ENCODE data around the gene HSD17B7. TPM values are rescaled to one million over a fixed set of nuclear protein-coding genes. Genes with fewer than 3 reads are reported as not detected.

The HSD17B7 gene
- total RNA-seq, 5 donors from 2014 or later (not counting 1 experiment from before 2014, with no cell fraction given), result 22.0 to 29.6 (median 26.8) TPM

DNA sequence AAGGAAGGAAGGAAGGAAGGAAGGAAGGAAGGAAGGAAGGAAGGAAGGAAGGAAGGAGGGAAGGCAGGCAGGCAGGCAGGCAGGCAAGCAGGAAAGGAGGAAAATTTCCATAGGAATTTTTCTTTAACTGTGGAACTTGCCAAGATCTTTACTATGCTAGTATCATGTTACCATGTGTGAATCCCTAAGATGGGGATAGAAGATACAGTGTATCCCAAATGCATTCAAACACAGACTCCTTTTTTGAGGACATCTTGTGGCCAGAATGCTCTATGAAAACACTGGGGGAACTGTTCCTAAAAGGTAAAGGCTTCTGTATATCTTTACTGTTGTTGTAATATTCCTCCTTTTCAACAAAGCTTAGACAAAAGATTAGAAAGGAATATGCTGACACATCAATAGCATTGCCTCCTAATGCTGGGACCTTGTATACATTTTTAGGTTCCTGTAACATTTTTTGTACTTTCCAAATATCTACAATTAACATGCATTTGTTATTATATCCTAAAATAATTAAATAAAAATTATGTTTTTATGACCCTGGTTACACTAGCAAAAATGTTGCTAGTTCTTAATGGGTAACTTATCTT, 49.8 kb downstream of the HSD17B7 start:
- H3K27ac ChIP-seq (ENCODE audit: low read length), result no peak overlapping the region
- peaks cover 8% of the 10 kb centered on the region for H3K36me3 Mint-ChIP-seq
- H3K9me3 ChIP-seq, result no peaks in the 10 kb centered on the region
- DNase-seq (no peak), ATAC-seq (replicated peaks in 1 of 4) (no peak)
- H3K9me3 Mint-ChIP-seq, result peaks cover 0 to 19% (median 16%) of the 10 kb centered on the region in 3 donors
- H3K4me1 ChIP-seq (ENCODE audit: control insufficient read depth in 1 of 2, extremely low read depth in 1 of 2, insufficient read depth in 2 of 2, low read length in 2 of 2), result no peaks in the 10 kb centered on the region
- H3K27me3 ChIP-seq (replicated peaks in 1 of 2; ENCODE audit: control insufficient read depth in 2 of 2, extremely low read depth in 1 of 2, insufficient read depth in 2 of 2, low read length in 1 of 2), result no peaks in the 10 kb centered on the region
- POLR2A ChIA-PET, result interaction anchor here in 1 of 2 donors (0.7 kb wide), 1 partner anchor 14 kb away, joined by 6 read pairs; no protein-coding TSS in a partner anchor
- CTCF ChIA-PET, result interaction anchor here in 1 of 2 donors (0.6 kb wide), 1 partner anchor 359 kb away, joined by 3 read pairs; no protein-coding TSS in a partner anchor
- H3K4me3 ChIP-seq (ENCODE audit: control insufficient read depth in 1 of 2, extremely low read depth in 1 of 2, low read length in 1 of 2), result no peak overlapping the region
- H3K27ac Mint-ChIP-seq, result no peak overlapping the region
- no peaks in the 10 kb centered on the region for H3K36me3 ChIP-seq (ENCODE audit: control insufficient read depth in 2 of 2, extremely low read depth in 1 of 2, insufficient read depth in 1 of 2, low read length in 1 of 2)
- peaks cover 8 to 10% of the 10 kb centered on the region in 2 donors for H3K27me3 Mint-ChIP-seq
- no peaks in the 10 kb centered on the region for H3K4me1 Mint-ChIP-seq
- no peak overlapping the region for H3K4me3 Mint-ChIP-seq

GRCh38 chr1:162844153-162844552, 53.7 kb downstream of the HSD17B7 start:
- Histone ChIP-seq H3K27ac (ENCODE audit: low read length) (no peak overlapping the region), H3K9me3 (no peaks in the 10 kb centered on the region), H3K36me3 (ENCODE audit: control insufficient read depth in 2 of 2, extremely low read depth in 1 of 2, insufficient read depth in 1 of 2, low read length in 1 of 2) (no peaks in the 10 kb centered on the region), H3K4me3 (ENCODE audit: control insufficient read depth in 1 of 2, extremely low read depth in 1 of 2, low read length in 1 of 2) (no peak overlapping the region), H3K27me3 (replicated peaks in 1 of 2; ENCODE audit: control insufficient read depth in 2 of 2, extremely low read depth in 1 of 2, insufficient read depth in 2 of 2, low read length in 1 of 2) (no peaks in the 10 kb centered on the region), H3K4me1 (ENCODE audit: control insufficient read depth in 1 of 2, extremely low read depth in 1 of 2, insufficient read depth in 2 of 2, low read length in 2 of 2) (no peaks in the 10 kb centered on the region)
- POLR2A ChIA-PET, result no interaction called here
- H3K36me3 Mint-ChIP-seq, result no peaks in the 10 kb centered on the region
- H3K9me3 Mint-ChIP-seq, result peaks cover 0 to 7% (median 3%) of the 10 kb centered on the region in 3 donors
- H3K27ac Mint-ChIP-seq, result no peak overlapping the region
- no peaks in the 10 kb centered on the region for H3K4me1 Mint-ChIP-seq
- ATAC-seq (replicated peaks in 1 of 4) (no peak), DNase-seq (no peak)
- 86% methylated on average over 1 of the region's 1 CpG for WGBS (ENCODE audit: insufficient coverage)
- CTCF ChIA-PET, result interaction anchor here in 1 of 2 donors (1.1 kb wide), 1 partner anchor 9 kb away, joined by 3 read pairs; no protein-coding TSS in a partner anchor
- H3K4me3 Mint-ChIP-seq, result no peak overlapping the region
- H3K27me3 Mint-ChIP-seq, result peaks cover 6 to 15% of the 10 kb centered on the region in 2 donors

- CTCF ChIA-PET, result interaction anchor here (1.5 to 2.6 kb wide), 2 partner anchors 8 to 469 kb away, joined by 4 to 8 read pairs; no protein-coding TSS in a partner anchor
- no peaks in the 10 kb centered on the region for H3K4me1 Mint-ChIP-seq
- Histone ChIP-seq H3K27ac (ENCODE audit: low read length) (no peak overlapping the region), H3K4me3 (ENCODE audit: control insufficient read depth in 1 of 2, extremely low read depth in 1 of 2, low read length in 1 of 2) (no peak overlapping the region), H3K36me3 (ENCODE audit: control insufficient read depth in 2 of 2, extremely low read depth in 1 of 2, insufficient read depth in 1 of 2, low read length in 1 of 2) (no peaks in the 10 kb centered on the region), H3K4me1 (ENCODE audit: control insufficient read depth in 1 of 2, extremely low read depth in 1 of 2, insufficient read depth in 2 of 2, low read length in 2 of 2) (no peaks in the 10 kb centered on the region), H3K27me3 (replicated peaks in 1 of 2; ENCODE audit: control insufficient read depth in 2 of 2, extremely low read depth in 1 of 2, insufficient read depth in 2 of 2, low read length in 1 of 2) (peaks cover 2 to 5% of the 10 kb centered on the region in 2 experiments), H3K9me3 (no peaks in the 10 kb centered on the region)
- no peak overlapping the region for H3K4me3 Mint-ChIP-seq
- no peak for DNase-seq
- H3K36me3 Mint-ChIP-seq, result no peaks in the 10 kb centered on the region
- H3K27me3 Mint-ChIP-seq, result peaks cover 17 to 24% of the 10 kb centered on the region in 2 donors
- POLR2A ChIA-PET, result no interaction called here
- no peak overlapping the region for H3K27ac Mint-ChIP-seq
- WGBS (ENCODE audit: insufficient coverage), result 89% methylated on average over 11 of the region's 16 CpGs
- ATAC-seq (replicated peaks in 1 of 4), result no peak
- no peaks in the 10 kb centered on the region for H3K9me3 Mint-ChIP-seq
These were observed 56.0 kb downstream of the HSD17B7 start for GRCh38 chr1:162846256-162847212.

DNA sequence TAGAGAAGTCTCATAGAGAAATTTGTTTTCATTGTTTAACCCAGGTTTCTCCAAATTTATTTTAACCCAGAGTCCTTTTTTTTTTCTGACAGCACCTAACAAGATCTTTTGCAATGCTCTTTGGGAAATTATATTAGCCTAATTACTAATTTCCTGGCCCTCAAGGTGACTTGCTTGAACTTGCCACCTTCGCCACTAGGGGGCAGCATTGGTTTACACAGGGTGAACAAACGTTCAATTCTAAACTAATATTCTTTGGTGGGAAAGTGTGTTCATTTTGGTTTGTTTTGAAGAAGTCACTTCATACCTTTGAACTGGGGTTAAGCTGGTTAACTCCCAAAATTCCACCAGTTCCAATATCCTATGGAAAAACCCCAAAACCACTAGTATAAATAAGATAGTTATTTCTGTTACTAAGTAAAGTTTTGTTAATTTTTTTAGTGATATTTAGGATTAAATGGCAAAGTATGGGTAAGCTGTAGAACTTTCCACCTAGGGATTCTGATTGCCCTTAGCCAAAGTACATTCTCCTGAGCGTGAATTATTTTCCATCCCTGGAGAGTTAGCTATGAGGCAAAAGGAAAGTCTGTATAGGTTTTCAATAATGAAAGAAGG, 57.4 kb downstream of the HSD17B7 start:
- H3K4me3 ChIP-seq (ENCODE audit: control insufficient read depth in 1 of 2, extremely low read depth in 1 of 2, low read length in 1 of 2), result no peak overlapping the region
- ChIA-PET POLR2A (no interaction called here), CTCF (interaction anchor here (0.6 to 2.6 kb wide), 12 partner anchors 9 to 1041 kb away, joined by 3 to 8 read pairs (median 4); partner anchors contain the start of gene CCDC190 (in 1 of the 2))
- Mint-ChIP-seq H3K4me1 (no peaks in the 10 kb centered on the region), H3K9me3 (no peaks in the 10 kb centered on the region), H3K27me3 (peaks cover 14 to 26% of the 10 kb centered on the region in 2 donors), H3K4me3 (no peak overlapping the region), H3K27ac (no peak overlapping the region), H3K36me3 (no peaks in the 10 kb centered on the region)
- 20% methylated on average over 1 of the region's 3 CpGs for WGBS (ENCODE audit: insufficient coverage)
- no peak overlapping the region for H3K27ac ChIP-seq (ENCODE audit: low read length)
- ATAC-seq (replicated peaks in 1 of 4), result peak in 2 of 4 experiments; percentile 43 to 46
- H3K4me1 ChIP-seq (ENCODE audit: control insufficient read depth in 1 of 2, extremely low read depth in 1 of 2, insufficient read depth in 2 of 2, low read length in 2 of 2), result no peaks in the 10 kb centered on the region
- DNase-seq, result peak; percentile 35 to 89 (median 71)
- H3K27me3 ChIP-seq (replicated peaks in 1 of 2; ENCODE audit: control insufficient read depth in 2 of 2, extremely low read depth in 1 of 2, insufficient read depth in 2 of 2, low read length in 1 of 2), result peaks cover 2 to 5% of the 10 kb centered on the region in 2 experiments
- H3K36me3 ChIP-seq (ENCODE audit: control insufficient read depth in 2 of 2, extremely low read depth in 1 of 2, insufficient read depth in 1 of 2, low read length in 1 of 2), result no peaks in the 10 kb centered on the region
- no peaks in the 10 kb centered on the region for H3K9me3 ChIP-seq

DNA sequence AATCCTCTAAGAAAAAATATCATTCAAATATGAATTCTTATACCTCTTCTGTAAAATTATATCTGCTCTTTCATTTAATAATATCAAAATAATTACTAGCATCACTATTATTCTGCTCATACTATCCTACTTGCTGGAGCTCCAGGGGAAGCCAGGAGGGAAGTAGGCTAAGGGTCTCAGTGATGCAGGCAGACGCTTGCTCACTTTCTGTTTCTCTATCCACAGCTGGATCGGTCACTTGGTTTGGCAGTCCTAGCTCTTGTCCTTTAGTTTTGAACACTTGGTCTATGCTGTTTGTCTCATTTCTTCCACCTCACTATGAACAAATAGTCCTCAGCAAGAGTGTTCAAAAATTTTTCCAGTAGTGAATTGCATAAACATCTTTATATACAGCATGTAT, 59.2 kb downstream of the HSD17B7 start:
- POLR2A ChIA-PET, result no interaction called here
- Mint-ChIP-seq H3K4me3 (no peak overlapping the region), H3K27ac (no peak overlapping the region), H3K36me3 (no peaks in the 10 kb centered on the region), H3K27me3 (peaks cover 14 to 26% of the 10 kb centered on the region in 2 donors), H3K4me1 (no peaks in the 10 kb centered on the region), H3K9me3 (no peaks in the 10 kb centered on the region)
- no peak for DNase-seq
- peaks cover 2 to 5% of the 10 kb centered on the region in 2 experiments for H3K27me3 ChIP-seq (replicated peaks in 1 of 2; ENCODE audit: control insufficient read depth in 2 of 2, extremely low read depth in 1 of 2, insufficient read depth in 2 of 2, low read length in 1 of 2)
- ATAC-seq (replicated peaks in 1 of 4), result no peak
- no peak overlapping the region for H3K27ac ChIP-seq (ENCODE audit: low read length)
- no peak overlapping the region for H3K4me3 ChIP-seq (ENCODE audit: control insufficient read depth in 1 of 2, extremely low read depth in 1 of 2, low read length in 1 of 2)
- H3K36me3 ChIP-seq (ENCODE audit: control insufficient read depth in 2 of 2, extremely low read depth in 1 of 2, insufficient read depth in 1 of 2, low read length in 1 of 2), result no peaks in the 10 kb centered on the region
- CTCF ChIA-PET, result no interaction called here
- H3K9me3 ChIP-seq, result no peaks in the 10 kb centered on the region
- H3K4me1 ChIP-seq (ENCODE audit: control insufficient read depth in 1 of 2, extremely low read depth in 1 of 2, insufficient read depth in 2 of 2, low read length in 2 of 2), result no peaks in the 10 kb centered on the region
- WGBS (ENCODE audit: insufficient coverage), result 57% methylated on average over 1 of the region's 2 CpGs

- no peaks in the 10 kb centered on the region for H3K36me3 ChIP-seq (ENCODE audit: control insufficient read depth in 2 of 2, extremely low read depth in 1 of 2, insufficient read depth in 1 of 2, low read length in 1 of 2)
- WGBS (ENCODE audit: insufficient coverage), result 60% methylated on average over 1 of the region's 1 CpG
- H3K27me3 ChIP-seq (replicated peaks in 1 of 2; ENCODE audit: control insufficient read depth in 2 of 2, extremely low read depth in 1 of 2, insufficient read depth in 2 of 2, low read length in 1 of 2), result peaks cover 2 to 5% of the 10 kb centered on the region in 2 experiments
- Mint-ChIP-seq H3K9me3 (no peaks in the 10 kb centered on the region), H3K27me3 (peaks cover 14 to 20% of the 10 kb centered on the region in 2 donors), H3K27ac (no peak overlapping the region), H3K4me3 (no peak overlapping the region), H3K4me1 (no peaks in the 10 kb centered on the region), H3K36me3 (no peaks in the 10 kb centered on the region)
- no peak overlapping the region for H3K27ac ChIP-seq (ENCODE audit: low read length)
- no peaks in the 10 kb centered on the region for H3K9me3 ChIP-seq
- ATAC-seq (replicated peaks in 1 of 4), result no peak
- CTCF ChIA-PET, result interaction anchor here (0.6 to 4.0 kb wide), 3 partner anchors 8 to 464 kb away, joined by 5 to 50 read pairs (median 12); no protein-coding TSS in a partner anchor
- DNase-seq, result no peak
- H3K4me3 ChIP-seq (ENCODE audit: control insufficient read depth in 1 of 2, extremely low read depth in 1 of 2, low read length in 1 of 2), result no peak overlapping the region
- no peaks in the 10 kb centered on the region for H3K4me1 ChIP-seq (ENCODE audit: control insufficient read depth in 1 of 2, extremely low read depth in 1 of 2, insufficient read depth in 2 of 2, low read length in 2 of 2)
- POLR2A ChIA-PET, result no interaction called here
These were observed 60.8 kb downstream of the HSD17B7 start for GRCh38 chr1:162851341-162851740.
